Gastrocnemius medialis (tissue), 4 donors: ENCODE data around the gene NRG2. TPM values are rescaled to one million over a fixed set of nuclear protein-coding genes. Genes with fewer than 3 reads are reported as not detected.

Experiments used
- ATAC-seq, 2 donors: fragments of 150-250 bp; one replicate each; pipeline ENCODE4 v1.9.1; 2016
- DNase-seq, 2 donors: peaks; one replicate each; pipeline ENCODE4 v3.0.0-alpha.2; 2019
- H3K27ac ChIP-seq, 4 donors: fragments of 200-600 bp; sonication (generic); 1 replicate in 1 of 4; 2 replicates in 3 of 4; pipeline ENCODE4 v1.5.1; 2016 to 2018; ENCODE audit warnings: mild to moderate bottlenecking in 2 of 4, moderate library complexity in 1 of 4
- H3K27me3 ChIP-seq, 3 donors: fragments of 200-600 bp; sonication (generic) in 2 of 3; 1 replicate in 1 of 3; 2 replicates in 2 of 3; pipeline versions ENCODE4 v1.5.1 to v1.6.0; 2016 to 2019; ENCODE audit warnings: mild to moderate bottlenecking in 1 of 3, moderate library complexity in 1 of 3
- H3K36me3 ChIP-seq, 2 donors: fragments of 200-600 bp; sonication (generic) in 1 of 2; one replicate each; pipeline ENCODE4 v1.5.1; 2017 to 2018
- H3K4me1 ChIP-seq, 2 donors: fragments of 200-600 bp; sonication (generic) in 1 of 2; one replicate each; pipeline ENCODE4 v1.5.1; 2016 to 2017; ENCODE audit warnings: mild to moderate bottlenecking in 2 of 2
- H3K4me3 ChIP-seq, 4 donors: fragments of 200-600 bp; sonication (generic) in 3 of 4; 1 replicate in 1 of 4; 2 replicates in 3 of 4; pipeline ENCODE4 v1.5.1; 2016 to 2019; ENCODE audit warnings: mild to moderate bottlenecking in 2 of 4
- H3K9me3 ChIP-seq, 3 donors: fragments of 200-600 bp; sonication (generic) in 2 of 3; 1 replicate in 1 of 3; 2 replicates in 2 of 3; pipeline ENCODE4 v1.5.1; 2016 to 2019
- POLR2A ChIP-seq, 2 donors: fragments of 450-650 bp; IDR thresholded peaks; one replicate each; pipeline ENCODE4 v1.6.1; 2017; ENCODE audit warnings: antibody characterized with exemption in 2 of 2, mild to moderate bottlenecking in 2 of 2, moderate library complexity in 2 of 2
- in situ Hi-C, 4 donors: fragments of 200-750 bp; cut with MboI; loops; one replicate each; pipeline versions ENCODE4 v1.15.0 to v1.8.0; 2017; ENCODE audit warnings: low sequenced_read_pairs in 4 of 4
- intact Hi-C: fragments of 100-400 bp; cut with DNase I; formaldehyde crosslinking; loops from one replicate; pipeline ENCODE4 v1.15.1; 2023; ENCODE audit warnings: low total_unique reads
- total RNA-seq, 4 donors: library from RNA; depleted of rRNA; stranded (reverse); fragments of >200 nt; gene quantifications; one replicate each; pipeline versions ENCODE4 v1.1.0 to v1.2.3, GENCODE V29; 2016
- TF ChIP-seq, protein P1 (sequence below), 5 experiments: fragments of 450-650 bp in 3 of 5; fragments of 200-600 bp in 2 of 5; sonication (generic) in 2 of 5; IDR thresholded peaks in 4 of 5; conservative IDR thresholded peaks in 1 of 5; 1 replicate in 4 of 5; 2 replicates in 1 of 5; pipeline ENCODE4 v1.5.1; 2016 to 2019; ENCODE audit warnings: antibody characterized with exemption in 5 of 5, mild to moderate bottlenecking in 3 of 5, moderate library complexity in 3 of 5

Gene NRG2
- total RNA-seq, 4 donors from 2014 or later = 10.3 to 28.8 (median 20.0) TPM

DNA sequence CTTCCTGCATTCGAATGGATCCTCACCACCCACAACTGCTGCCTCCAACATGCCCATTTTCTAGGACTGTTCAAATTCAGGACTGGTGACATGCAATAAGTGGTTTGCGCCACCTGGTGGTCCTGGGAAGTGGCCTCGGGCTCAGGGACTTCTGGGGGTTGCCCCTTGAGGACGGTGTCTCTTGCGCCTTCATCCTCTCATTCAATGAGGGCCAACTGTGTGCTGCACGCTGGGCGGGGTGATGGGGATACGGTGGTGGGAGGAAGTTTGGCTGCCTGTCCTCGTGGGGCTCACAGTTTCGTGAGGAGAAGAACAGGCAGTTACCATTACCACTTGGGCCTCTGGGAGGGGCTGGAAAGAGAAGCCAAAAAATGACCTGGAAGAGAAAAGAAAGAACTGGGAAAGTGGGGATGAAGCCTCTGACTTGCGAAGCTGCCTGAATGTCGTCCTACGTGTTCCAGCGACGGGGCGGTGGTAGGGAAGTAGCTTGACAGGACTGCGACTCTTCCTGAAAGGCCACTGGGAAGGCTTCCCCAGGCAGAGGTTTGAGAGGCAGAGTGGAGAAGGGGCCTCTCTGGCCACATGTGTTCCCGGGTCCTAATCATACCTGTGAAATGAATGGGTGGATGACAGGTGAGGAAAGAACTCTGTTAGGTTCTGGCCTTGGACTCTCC, 198.5 kb downstream of the NRG2 start:
- DNase-seq (peak; percentile 20 to 68), ATAC-seq (peak in 1 of 2 donors; percentile 13)
- Histone ChIP-seq H3K27me3 (no peaks in the 10 kb centered on the region), H3K27ac (no peak overlapping the region), H3K36me3 (no peaks in the 10 kb centered on the region), H3K4me3 (no peak overlapping the region), H3K9me3 (no peaks in the 10 kb centered on the region), H3K4me1 (peaks cover 0 to 11% of the 10 kb centered on the region in 2 donors)
- in situ Hi-C loops = no loop called here
- intact Hi-C loops = loop anchor here (1.0 to 10.0 kb wide), 2 partner anchors 57 to 310 kb away; no protein-coding TSS in a partner anchor
- TF ChIP-seq POLR2A (IDR thresholded peaks at IDR 0.05) = no peak
- TF ChIP-seq, protein P1, sequence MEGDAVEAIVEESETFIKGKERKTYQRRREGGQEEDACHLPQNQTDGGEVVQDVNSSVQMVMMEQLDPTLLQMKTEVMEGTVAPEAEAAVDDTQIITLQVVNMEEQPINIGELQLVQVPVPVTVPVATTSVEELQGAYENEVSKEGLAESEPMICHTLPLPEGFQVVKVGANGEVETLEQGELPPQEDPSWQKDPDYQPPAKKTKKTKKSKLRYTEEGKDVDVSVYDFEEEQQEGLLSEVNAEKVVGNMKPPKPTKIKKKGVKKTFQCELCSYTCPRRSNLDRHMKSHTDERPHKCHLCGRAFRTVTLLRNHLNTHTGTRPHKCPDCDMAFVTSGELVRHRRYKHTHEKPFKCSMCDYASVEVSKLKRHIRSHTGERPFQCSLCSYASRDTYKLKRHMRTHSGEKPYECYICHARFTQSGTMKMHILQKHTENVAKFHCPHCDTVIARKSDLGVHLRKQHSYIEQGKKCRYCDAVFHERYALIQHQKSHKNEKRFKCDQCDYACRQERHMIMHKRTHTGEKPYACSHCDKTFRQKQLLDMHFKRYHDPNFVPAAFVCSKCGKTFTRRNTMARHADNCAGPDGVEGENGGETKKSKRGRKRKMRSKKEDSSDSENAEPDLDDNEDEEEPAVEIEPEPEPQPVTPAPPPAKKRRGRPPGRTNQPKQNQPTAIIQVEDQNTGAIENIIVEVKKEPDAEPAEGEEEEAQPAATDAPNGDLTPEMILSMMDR (IDR thresholded peaks at IDR 0.05 in 4 of 5, conservative IDR thresholded peaks at IDR 0.05 in 1 of 5) = peak; percentile 46 to 77 (median 65)

DNA sequence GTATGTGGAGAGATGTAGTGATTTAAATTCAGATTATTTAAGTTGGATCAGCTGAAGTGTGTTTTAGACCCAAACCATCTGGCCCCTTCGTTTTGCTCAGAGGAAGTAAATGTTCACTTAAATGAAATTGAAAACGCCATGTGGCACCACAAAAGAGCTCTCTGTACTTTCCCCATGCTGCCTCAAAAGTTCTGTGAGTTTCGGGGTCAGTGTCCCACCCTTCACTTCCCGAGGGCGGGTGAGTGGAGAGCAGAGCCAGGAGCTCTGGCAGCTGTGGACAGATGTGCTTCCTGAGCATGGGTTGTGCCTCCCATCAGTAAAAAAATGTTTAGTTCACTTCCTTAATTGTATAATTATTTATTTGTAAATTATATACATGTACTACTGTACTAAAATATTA, 199.1 kb downstream of the NRG2 start:
- H3K27ac ChIP-seq = no peak overlapping the region
- H3K36me3 ChIP-seq = no peaks in the 10 kb centered on the region
- no peak for TF ChIP-seq POLR2A (IDR thresholded peaks at IDR 0.05)
- TF ChIP-seq, protein P1 (IDR thresholded peaks at IDR 0.05 in 4 of 5, conservative IDR thresholded peaks at IDR 0.05 in 1 of 5) = no peak
- intact Hi-C loops = loop anchor here (1.0 to 10.0 kb wide), 2 partner anchors 57 to 311 kb away; no protein-coding TSS in a partner anchor
- no peak for ATAC-seq
- no peaks in the 10 kb centered on the region for H3K27me3 ChIP-seq
- DNase-seq = no peak
- H3K9me3 ChIP-seq = no peaks in the 10 kb centered on the region
- in situ Hi-C loops = no loop called here
- peaks cover 0 to 11% of the 10 kb centered on the region in 2 donors for H3K4me1 ChIP-seq
- H3K4me3 ChIP-seq = no peak overlapping the region

DNA sequence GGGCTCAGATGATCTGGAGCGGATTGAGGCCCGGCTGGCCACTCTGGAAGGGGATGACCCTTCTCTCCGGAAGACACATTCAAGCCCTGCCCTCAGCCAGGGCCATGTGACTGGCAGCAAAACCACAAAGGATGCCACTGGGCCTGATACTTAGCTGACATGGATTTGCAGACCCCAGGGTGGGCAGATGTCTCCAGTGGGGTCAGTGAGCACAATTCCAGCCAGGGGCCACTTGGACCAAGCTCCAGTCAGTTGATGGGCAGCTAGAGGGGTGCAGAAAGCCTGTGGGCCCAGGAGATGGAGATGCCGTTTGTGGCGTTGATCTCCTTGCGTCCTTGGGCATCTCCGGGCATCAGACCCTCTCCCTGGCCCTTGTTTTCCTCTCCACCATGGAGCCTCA, 200.8 kb downstream of the NRG2 start:
- no peak for ATAC-seq
- no peaks in the 10 kb centered on the region for H3K9me3 ChIP-seq
- H3K36me3 ChIP-seq = no peaks in the 10 kb centered on the region
- no peak overlapping the region for H3K27ac ChIP-seq
- no peak overlapping the region for H3K4me3 ChIP-seq
- TF ChIP-seq, protein P1 (IDR thresholded peaks at IDR 0.05 in 4 of 5, conservative IDR thresholded peaks at IDR 0.05 in 1 of 5) = no peak
- TF ChIP-seq POLR2A (IDR thresholded peaks at IDR 0.05) = no peak
- H3K4me1 ChIP-seq = peaks cover 0 to 6% of the 10 kb centered on the region in 2 donors
- peak in 1 of 2 donors; percentile 5 for DNase-seq
- no peaks in the 10 kb centered on the region for H3K27me3 ChIP-seq
- in situ Hi-C loops = no loop called here
- intact Hi-C loops = loop anchor here (10.0 kb wide), 1 partner anchor 312 kb away; no protein-coding TSS in a partner anchor

DNA sequence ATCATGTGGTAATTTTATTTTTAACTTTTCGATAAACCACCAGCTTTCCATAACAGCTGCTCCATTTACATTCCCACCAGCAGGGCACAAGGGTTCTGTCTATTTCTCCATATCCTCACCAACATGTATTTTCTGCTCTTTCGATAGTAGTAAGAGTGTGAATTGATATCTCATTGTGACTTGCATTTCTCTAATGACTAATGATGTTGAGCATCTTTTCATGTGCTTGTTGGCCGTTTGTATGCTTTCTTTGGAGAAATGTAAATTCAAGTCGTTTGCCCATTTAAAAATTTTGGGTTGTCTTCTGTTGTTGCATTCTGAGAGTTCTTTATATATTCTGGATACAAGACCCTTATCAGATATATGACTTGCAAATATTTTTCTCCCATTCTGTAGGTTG, 201.6 kb downstream of the NRG2 start:
- Histone ChIP-seq H3K27me3 (no peaks in the 10 kb centered on the region), H3K9me3 (no peaks in the 10 kb centered on the region), H3K36me3 (no peaks in the 10 kb centered on the region), H3K27ac (no peak overlapping the region), H3K4me3 (no peak overlapping the region), H3K4me1 (no peaks in the 10 kb centered on the region)
- intact Hi-C loops = loop anchor here (10.0 kb wide), 1 partner anchor 313 kb away; no protein-coding TSS in a partner anchor
- DNase-seq = no peak
- TF ChIP-seq POLR2A (IDR thresholded peaks at IDR 0.05) = no peak
- TF ChIP-seq, protein P1 (IDR thresholded peaks at IDR 0.05 in 4 of 5, conservative IDR thresholded peaks at IDR 0.05 in 1 of 5) = no peak
- in situ Hi-C loops = no loop called here
- ATAC-seq = no peak
